ENCODE data around the gene IL1B. TPM values are rescaled to one million over a fixed set of nuclear protein-coding genes. Genes with fewer than 3 reads are reported as not detected.

The IL1B gene
- total RNA-seq, 2 experiments from 2014 or later = not detected

GRCh38 chr2:112821682-112822081 is 14.9 kb downstream of the IL1B start:
- CTCF ChIA-PET (ENCODE audit: unreplicated experiment) = no interaction called here
- no peak for TF ChIP-seq EZH2phosphoT487 (IDR thresholded peaks at IDR 0.05; ENCODE audit: borderline replicate concordance, low read depth, low read length)
- TF ChIP-seq CTCF (conservative IDR thresholded peaks at IDR 0.05; ENCODE audit: low read length) = no peak
- no peak for DNase-seq (ENCODE audit: low spot score)
- Histone ChIP-seq H2AFZ (ENCODE audit: low read length) (no peak overlapping the region), H3K79me2 (ENCODE audit: insufficient read depth, low read depth, low read length) (no peaks in the 10 kb centered on the region), H3K4me2 (ENCODE audit: low read length) (no peak overlapping the region), H3K36me3 (ENCODE audit: insufficient read depth, low read length) (no peaks in the 10 kb centered on the region), H3K4me1 (ENCODE audit: insufficient read depth, low read length, poor library complexity, severe bottlenecking) (no peaks in the 10 kb centered on the region), H3K4me3 (ENCODE audit: low read depth, low read length, poor library complexity, severe bottlenecking) (no peak overlapping the region), H4K20me1 (ENCODE audit: insufficient read depth, low read length) (no peaks in the 10 kb centered on the region), H3K27ac (ENCODE audit: low read depth, low read length, poor library complexity, severe bottlenecking) (no peak overlapping the region), H3K9me2 (ENCODE audit: insufficient read depth, low read length) (no peaks in the 10 kb centered on the region), H3K9me3 (ENCODE audit: low read length) (no peaks in the 10 kb centered on the region)
- POLR2A ChIA-PET = interaction anchor here (1.2 kb wide), 1 partner anchor 12 kb away, joined by 3 read pairs; no protein-coding TSS in a partner anchor
- BruUV-seq (replicated peaks) = no TSS peak
- intact Hi-C loops (cut with micrococcal nuclease; ENCODE audit: unreplicated experiment) = no loop called here

DNA sequence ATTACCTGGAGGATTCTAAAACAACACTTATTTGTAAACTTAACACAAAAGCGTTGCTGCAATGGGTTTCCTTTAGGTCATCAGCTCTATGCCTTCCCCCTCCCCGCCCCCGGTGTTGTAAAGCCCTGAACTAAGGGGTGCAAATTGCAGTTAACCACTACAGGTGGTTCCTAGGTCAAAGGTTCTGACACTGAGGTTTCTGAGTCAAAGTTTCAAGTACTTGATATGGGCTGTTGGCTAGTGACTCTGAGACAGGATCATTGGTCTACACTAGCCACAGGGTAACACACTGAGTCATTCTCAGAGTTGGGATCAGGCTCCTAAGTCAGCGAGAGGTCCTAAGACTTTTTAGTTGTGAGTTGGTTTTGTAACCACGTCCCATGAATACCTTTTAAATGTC is 15.4 kb downstream of the IL1B start:
- no peak overlapping the region for H2AFZ ChIP-seq (ENCODE audit: low read length)
- BruUV-seq (replicated peaks) = no TSS peak
- POLR2A ChIA-PET = no interaction called here
- intact Hi-C loops (cut with micrococcal nuclease; ENCODE audit: unreplicated experiment) = no loop called here
- DNase-seq (ENCODE audit: low spot score) = no peak
- H3K4me2 ChIP-seq (ENCODE audit: low read length) = no peak overlapping the region
- no peaks in the 10 kb centered on the region for H3K79me2 ChIP-seq (ENCODE audit: insufficient read depth, low read depth, low read length)
- no peaks in the 10 kb centered on the region for H4K20me1 ChIP-seq (ENCODE audit: insufficient read depth, low read length)
- TF ChIP-seq EZH2phosphoT487 (IDR thresholded peaks at IDR 0.05; ENCODE audit: borderline replicate concordance, low read depth, low read length) (no peak), CTCF (conservative IDR thresholded peaks at IDR 0.05; ENCODE audit: low read length) (no peak)
- no peaks in the 10 kb centered on the region for H3K9me3 ChIP-seq (ENCODE audit: low read length)
- no peak overlapping the region for H3K4me3 ChIP-seq (ENCODE audit: low read depth, low read length, poor library complexity, severe bottlenecking)
- CTCF ChIA-PET (ENCODE audit: unreplicated experiment) = no interaction called here
- H3K4me1 ChIP-seq (ENCODE audit: insufficient read depth, low read length, poor library complexity, severe bottlenecking) = no peaks in the 10 kb centered on the region
- H3K9me2 ChIP-seq (ENCODE audit: insufficient read depth, low read length) = no peaks in the 10 kb centered on the region
- H3K27ac ChIP-seq (ENCODE audit: low read depth, low read length, poor library complexity, severe bottlenecking) = no peak overlapping the region
- no peaks in the 10 kb centered on the region for H3K36me3 ChIP-seq (ENCODE audit: insufficient read depth, low read length)

DNA sequence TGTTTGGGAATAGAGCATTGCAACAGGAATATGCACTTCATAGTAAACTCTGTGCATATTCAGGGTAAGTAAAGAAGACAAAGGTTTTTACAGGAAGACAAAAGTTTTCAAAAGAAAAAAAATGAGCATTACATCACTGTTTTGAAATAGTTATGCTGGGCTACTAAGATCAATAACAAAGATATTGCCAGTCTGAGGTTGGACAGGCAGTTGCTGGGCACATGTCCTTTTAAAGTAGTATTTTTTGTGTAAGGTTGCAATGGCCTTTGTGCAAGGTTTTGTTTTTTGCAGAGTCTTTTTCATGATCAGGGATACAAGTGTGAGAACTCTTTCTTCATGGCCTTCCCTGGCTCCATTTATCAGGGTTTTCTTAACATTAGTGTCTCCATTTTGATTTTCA is 16.2 kb downstream of the IL1B start:
- Histone ChIP-seq H3K4me1 (ENCODE audit: insufficient read depth, low read length, poor library complexity, severe bottlenecking) (no peaks in the 10 kb centered on the region), H3K9me3 (ENCODE audit: low read length) (no peaks in the 10 kb centered on the region), H2AFZ (ENCODE audit: low read length) (no peak overlapping the region), H3K4me2 (ENCODE audit: low read length) (no peak overlapping the region), H3K79me2 (ENCODE audit: insufficient read depth, low read depth, low read length) (no peaks in the 10 kb centered on the region), H3K27ac (ENCODE audit: low read depth, low read length, poor library complexity, severe bottlenecking) (no peak overlapping the region), H3K4me3 (ENCODE audit: low read depth, low read length, poor library complexity, severe bottlenecking) (no peak overlapping the region), H3K9me2 (ENCODE audit: insufficient read depth, low read length) (no peaks in the 10 kb centered on the region), H3K36me3 (ENCODE audit: insufficient read depth, low read length) (no peaks in the 10 kb centered on the region), H4K20me1 (ENCODE audit: insufficient read depth, low read length) (no peaks in the 10 kb centered on the region)
- BruUV-seq (replicated peaks) = no TSS peak
- no peak for DNase-seq (ENCODE audit: low spot score)
- POLR2A ChIA-PET = no interaction called here
- TF ChIP-seq EZH2phosphoT487 (IDR thresholded peaks at IDR 0.05; ENCODE audit: borderline replicate concordance, low read depth, low read length) (no peak), CTCF (conservative IDR thresholded peaks at IDR 0.05; ENCODE audit: low read length) (no peak)
- intact Hi-C loops (cut with micrococcal nuclease; ENCODE audit: unreplicated experiment) = no loop called here
- CTCF ChIA-PET (ENCODE audit: unreplicated experiment) = no interaction called here
